ENCODE results near the gene NCAN.
"Not testable (repeated sequence)": the region's sequence is repeated elsewhere in the genome, so short reads cannot be mapped to it uniquely, and the experiment has no call there.

Gene NCAN

DNA sequence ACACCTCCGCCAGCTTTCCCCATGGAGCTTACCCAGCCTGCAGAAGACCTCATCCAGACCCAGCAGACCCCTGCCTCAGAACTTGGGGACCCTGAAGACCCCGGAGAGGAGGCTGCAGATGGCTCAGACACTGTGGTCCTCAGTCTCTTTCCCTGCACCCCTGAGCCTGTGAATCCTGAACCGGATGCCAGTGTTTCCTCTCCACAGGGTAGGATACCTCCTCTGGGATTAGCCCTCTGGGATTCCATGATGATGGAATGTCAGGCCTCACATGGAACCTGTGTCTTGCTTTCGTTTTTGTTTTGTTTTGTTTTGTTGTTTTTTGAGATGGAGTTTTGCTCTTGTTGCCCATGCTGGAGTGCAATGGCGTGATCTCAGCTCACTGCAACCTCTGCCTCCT is 17.8 kb upstream of the NCAN start:
- DNase-seq (ENCODE audit: low spot score), result no peak

DNA sequence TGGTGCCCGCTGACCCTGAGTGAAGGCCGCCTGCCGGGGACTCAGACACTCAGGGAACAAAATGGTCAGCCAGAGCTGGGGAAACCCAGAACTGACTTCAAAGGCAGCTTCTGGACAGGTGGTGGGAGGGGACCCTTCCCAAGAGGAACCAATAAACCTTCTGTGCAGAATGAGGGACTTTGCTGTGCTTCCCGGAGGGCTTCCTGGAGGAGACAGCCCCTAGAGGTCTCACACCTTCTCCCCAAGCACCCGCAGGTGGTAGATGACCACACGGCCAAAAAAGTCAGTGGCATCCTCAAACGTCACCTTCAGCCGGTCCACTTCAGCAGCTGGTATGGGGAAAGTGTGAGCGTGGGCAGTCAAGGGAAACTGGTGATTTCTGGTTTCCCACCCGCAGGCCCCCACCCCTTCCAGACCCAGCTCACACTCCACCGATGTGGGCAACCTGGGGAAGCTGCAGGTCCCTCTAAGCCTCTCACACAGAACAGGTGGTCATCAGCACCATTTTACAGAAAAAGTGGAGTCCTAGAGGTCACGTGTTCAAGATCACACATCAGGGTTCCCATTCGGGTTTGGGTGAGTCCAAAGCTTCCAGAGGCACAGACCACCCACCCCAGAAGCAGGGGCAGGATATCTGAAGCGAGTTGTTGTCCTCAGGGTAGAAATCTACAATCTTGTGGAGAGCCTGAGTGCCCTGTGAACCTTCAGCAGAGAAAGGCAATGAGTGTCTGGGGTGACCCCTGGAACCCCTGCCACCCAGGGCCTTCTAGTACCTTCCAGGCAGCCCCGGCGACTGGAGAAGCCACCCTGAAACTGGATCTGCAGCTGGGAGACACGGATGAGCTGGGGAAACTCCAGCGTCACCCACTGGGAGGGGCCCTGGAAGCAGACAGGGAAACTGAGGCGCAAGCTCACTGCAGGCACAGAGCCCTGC is 9.8 kb upstream of the NCAN start:
- DNase-seq (ENCODE audit: low spot score), result no peak

DNA sequence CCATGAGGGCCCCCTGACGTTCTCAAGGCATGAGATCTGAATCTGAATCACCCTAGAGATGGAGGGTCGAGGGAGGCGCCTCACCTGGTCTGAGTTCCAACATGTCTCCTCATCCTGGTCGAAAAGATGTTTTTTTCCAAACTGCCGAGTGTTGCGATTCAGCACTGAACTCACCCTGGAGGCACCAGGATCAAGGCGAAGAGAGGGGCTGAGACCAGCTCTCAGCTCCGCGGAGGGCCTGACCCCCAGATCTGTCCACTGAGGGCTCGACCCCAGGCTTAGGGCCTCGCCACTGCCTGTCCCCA is 9.1 kb upstream of the NCAN start:
- no peak for DNase-seq (ENCODE audit: low spot score)

DNA sequence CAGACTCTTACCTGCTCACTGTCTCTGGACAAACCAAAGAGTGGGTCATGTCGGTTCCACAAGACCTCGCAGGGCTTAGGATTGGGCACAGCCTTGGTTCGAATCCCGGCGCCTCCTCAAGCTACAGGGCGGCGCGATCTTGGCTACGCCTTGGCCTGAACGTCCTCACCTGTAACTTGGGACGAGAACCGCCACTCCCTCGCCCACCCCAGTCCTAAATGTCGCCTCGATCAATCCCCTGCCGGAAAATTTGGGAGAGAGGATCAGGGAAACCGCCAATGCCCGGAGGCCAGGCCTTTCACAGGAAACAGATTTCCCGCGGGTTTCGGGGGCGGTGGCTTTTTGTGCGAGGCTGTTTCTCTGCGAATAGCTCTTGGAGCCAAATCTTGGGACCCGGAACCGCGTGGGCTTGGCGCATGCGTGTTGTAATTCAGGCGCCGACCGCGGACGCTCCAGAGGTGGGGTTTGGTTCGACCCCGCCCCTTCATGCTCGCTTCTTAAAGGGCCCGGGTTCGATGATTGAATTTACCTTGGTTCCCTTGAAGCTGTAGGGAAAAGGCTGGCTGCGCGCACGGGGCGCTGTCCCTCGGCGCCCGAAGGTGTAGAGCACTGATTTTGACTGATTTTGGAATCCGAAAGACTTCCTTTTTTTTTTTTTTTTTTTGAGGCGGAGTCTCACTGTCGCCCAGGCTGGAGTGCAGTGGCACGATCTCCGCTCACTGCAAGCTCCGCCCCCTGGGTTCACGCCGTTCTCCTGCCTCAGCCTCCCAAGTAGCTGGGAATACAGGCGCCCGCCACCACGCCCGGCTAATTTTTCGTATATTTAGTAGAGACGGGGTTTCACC is 8.5 kb upstream of the NCAN start, which contains the start of gene NR2C2AP:
TSS of gene NR2C2AP (minus strand) at position 403 of the 845 bp plus-strand sequence. CDS start at position 49, 354 bp downstream.
- DNase-seq (ENCODE audit: low spot score), result peak; percentile 99

DNA sequence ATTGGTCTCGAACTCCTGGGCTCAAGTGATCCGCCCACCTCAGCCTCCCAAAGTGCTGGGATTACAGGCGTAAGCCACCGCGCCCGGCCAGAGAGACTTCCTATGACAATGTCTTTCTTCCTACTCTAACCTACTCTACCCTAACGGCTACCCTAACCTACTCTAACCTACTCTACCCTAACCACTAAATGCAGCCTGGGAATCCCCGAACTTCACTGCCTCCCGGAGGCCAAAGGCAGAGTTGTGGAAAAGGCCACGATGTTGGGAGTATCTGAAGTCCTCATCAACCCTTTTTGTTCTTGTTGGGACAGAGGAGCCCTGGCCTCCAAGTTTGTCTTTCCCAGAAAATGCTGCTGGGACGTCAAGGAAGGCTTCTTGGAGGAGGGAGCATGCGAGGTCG is 7.6 kb upstream of the NCAN start:
- DNase-seq (ENCODE audit: low spot score), result no peak

DNA sequence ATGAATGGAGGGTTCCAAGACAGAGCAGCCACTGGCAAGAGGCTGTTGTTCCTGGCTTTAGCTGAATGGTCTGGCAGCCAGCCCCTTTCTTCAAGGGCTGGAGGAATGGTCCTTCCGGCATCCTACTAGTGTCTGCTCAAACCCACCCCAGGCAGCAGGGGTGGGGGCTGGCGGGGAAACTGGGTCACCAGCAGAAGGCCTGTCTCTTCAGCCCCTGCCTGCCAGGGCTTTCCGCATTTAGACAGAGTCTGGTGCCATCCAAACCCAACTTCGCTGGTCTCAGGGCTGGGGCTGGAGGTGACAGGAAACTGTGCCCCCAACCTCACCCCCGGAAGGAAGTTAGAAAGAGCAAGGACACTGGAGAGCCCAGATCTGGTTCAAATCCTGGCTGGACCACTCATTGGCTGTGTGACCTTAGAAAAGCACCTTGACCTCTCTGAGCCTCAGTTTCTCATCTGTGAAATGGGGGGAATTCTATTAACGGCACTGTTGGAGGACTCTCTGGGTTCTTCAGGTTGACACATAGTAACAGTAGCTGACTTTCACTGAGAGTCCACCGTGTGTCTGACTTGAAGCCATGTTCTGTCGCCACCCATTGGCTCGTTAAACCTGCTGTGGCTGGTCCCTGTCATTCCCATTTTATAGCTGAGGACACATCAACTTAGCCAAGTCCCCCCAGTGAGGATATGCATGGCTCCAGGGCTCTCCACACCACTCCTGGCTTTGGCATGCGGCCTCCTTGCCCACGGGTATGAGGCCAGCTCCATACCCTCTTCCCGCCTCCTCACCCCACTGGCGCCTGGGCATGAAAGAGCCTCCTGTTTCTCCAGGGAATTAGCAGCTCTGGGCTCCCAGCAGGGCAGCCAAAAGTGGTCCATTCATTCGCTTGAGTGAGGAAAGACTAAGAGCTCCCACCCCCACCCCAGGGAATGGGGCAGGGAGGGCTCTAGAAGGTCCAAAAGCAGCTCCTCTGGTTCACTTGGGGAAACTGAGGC is 6.0 kb upstream of the NCAN start:
- DNase-seq (ENCODE audit: low spot score), result no peak

DNA sequence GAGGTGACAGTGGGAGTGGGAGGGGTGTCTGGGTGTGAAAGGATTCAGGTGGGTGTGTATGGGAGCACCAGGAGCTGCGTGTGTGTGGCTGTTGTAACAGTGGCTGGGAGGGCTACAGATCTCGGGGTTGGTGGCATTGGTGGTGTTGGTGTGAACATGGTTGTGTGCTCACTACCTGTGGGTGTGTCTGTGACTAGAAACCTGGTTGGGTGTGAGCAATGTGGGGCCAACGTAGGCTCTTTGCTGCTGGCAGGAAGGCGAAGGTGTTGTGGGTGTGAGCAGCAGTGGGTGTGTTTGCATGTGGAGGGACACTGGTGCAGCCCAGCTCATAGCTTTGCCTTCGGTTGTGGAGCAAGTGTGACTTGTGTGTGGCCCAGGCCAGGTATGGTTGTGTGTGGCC is 4.8 kb upstream of the NCAN start:
- no peak for DNase-seq (ENCODE audit: low spot score)

DNA sequence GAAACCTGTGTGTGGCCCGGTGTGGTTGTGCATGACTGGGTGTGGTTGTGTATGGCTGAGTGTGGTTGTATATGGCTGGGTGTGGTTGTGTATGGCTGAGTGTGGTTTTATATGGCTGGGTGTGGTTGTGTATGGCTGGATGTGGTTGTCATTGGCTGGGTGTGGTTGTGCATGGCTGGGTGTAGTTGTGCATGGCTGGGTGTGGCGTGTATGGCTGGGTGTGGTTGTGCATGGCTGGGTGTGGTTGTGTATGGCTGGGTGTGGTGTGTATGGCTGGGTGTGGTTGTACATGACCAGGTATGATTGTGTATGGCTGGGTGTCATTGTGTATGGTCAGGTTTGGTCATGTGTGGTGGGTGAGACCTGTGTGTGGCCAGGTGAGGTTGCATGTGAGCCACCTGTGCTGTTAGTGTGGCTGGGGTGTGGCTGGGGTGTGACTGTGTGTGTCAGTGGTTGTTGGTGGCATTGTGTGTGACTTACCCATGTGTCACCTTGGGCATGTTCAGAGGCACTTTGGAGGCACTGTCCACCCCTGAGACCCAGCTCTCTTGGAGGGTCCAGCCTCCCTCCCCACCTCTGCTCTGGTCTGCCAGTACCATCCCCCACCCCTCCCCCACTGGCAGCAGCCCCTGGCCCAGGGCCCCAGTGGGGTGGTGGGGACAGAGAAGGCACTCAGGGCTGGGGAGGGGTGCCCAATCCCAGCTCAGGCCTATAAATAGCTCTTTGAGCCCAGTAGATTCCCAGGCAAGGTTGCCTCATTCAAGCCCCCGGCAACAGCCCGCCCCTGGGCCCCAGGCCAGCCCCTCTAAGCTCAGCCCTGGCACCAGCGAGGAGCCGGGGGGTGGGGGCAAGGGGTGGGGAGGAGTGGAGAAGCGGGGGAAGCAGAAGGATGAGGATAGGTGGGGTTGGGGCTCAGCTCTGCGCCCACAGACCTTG is 3.9 kb upstream of the NCAN start:
- no peak for DNase-seq (ENCODE audit: low spot score)

DNA sequence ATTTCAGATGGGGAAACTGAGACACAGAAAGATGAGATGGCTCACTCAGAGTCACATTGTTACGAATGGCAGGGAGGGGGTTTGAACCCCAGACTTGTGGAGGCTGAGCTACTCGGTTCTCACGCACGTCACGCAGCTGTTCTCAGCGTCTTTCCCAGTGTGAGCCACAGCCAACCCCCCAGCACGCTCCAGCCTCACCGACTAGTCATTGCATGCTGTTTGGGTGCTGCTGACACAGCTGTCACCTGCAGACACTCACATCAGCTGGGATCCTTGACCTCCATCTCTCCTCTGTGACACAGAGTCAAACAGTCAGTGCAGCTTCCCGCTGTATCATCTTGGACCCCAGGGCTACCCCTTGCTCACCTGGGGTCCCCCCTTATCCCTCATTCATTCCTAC is 2.4 kb upstream of the NCAN start:
- DNase-seq (ENCODE audit: low spot score), result no peak

DNA sequence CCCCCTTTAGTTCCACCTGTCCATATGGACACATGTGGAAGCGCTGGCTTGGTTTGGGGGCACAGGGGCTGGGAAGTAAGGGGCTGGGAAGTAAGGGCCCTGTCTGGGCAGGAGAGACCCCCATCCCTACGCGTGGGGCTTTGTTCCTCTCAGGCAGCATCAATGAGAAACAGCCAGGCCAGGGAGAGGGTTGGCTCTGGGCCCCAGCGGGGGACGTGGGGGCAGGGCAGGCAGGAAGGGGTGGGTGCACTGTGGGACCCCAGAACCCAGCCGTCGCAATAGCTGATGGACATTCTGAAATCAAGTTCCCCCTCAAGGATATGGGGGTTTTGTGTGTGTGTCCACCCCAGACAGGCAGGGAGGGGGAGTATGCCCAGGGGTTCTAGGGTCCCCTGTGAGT is 1.2 kb downstream of the NCAN start:
- no peak for DNase-seq (ENCODE audit: low spot score)

DNA sequence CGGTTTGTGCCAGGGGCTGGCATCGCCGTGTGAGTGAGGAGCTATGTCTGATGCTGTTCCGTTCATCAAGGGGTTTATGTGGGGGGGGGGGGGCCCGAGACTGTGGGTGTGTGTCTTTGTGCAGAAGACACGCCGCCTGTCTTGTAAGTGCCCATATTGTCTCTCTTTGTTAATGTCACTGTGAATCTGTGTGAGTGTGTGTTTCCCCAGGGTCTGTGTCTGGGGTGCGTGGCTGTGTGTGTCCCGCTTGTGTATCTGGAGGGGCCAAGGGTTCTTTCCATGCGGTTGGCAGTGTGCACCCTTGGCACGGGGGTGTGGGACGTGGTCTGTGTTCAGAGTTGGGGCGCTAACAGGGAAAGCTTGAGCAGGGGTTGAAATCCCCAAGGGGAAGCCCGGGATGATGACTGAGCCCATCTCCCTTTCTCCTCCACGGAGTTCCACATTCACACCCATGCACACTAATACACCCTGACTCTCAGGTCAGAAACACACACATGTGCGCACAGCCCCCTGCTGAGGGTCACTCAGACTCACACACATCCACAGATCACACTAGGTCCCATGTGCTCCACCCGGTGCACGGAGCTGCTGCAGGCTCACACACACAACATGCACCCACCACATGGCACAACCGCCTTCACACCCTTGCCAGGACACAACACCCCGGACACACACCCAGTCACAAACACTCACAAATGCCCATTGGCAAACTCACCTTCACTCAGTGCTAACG is 1.8 kb downstream of the NCAN start:
- DNase-seq (ENCODE audit: low spot score), result no peak

DNA sequence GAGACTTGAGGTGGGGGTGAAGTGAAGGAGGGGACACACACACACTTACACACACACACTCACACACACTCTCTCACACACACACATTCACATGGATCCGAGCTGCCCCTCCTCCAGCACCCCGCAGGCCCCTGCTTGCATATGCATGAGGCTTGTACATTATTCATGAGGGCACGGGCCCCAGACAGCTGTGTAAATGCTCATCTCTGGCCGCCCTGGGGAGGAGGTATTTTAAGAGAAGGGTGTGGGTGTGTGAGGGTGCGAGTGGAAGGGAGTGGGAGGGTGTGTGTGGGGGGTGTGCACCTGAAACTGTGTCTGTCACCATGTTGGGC is 2.4 kb downstream of the NCAN start:
- no peak for DNase-seq (ENCODE audit: low spot score)

DNA sequence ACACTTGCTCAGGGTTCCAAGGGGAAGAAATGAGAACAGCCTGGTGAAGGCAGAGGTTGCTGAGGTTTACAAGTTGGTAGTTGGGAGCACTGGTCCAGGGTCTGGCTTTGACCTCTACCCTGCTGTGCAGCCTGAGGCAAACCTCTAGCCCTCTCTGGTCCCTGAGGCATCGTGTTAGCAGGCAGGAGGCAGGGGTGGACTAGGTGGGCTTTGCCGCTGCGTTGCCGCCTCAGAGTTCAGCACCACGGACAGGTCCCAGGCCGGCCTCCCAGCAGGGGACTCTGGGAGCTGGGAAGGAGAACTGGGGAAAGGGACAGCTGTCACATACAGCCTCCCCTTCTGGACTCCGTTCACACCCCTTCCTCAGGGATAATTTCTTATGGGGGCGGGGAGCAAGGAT is 3.1 kb downstream of the NCAN start:
- DNase-seq (ENCODE audit: low spot score), result peak; percentile 66

DNA sequence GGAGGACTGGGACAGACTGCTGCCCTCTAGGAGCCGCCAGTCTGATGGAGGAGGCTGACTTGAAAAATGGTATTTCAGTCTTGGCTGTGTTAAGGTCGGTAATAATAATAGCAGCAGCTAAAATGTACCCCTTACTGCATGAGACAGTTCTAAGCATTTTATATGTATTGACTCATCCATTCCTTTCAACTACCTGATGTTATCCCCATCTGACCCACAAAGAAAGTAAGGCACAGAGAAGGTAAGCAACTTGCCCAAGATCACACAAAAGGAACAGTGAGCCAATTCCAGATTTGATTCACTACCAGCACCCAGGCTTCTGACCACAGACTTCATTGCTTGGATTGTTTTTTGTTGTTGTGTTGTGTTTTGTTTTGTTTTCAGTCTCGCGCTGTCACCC is 4.0 kb downstream of the NCAN start:
- DNase-seq (ENCODE audit: low spot score), result no peak

DNA sequence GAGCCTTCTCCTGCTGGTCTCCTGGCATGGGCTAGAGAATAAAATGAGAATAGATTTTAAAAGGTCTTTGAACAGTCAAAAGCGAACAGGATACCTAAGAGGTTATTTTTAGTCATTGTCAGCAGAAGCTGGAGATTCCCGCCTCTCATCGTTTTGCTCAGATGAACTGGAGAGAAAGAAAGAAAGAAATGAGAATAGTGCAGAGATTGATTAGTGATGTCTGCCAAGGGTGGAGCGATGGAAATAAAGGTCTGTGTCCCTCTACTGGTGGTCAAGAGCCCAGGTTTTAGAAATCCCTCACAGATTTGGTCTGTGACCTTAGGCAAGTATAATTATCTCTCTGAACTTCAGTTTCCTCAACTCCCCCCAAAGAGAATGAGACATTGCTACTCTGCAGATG is 5.3 kb downstream of the NCAN start:
- no peak for DNase-seq (ENCODE audit: low spot score)

DNA sequence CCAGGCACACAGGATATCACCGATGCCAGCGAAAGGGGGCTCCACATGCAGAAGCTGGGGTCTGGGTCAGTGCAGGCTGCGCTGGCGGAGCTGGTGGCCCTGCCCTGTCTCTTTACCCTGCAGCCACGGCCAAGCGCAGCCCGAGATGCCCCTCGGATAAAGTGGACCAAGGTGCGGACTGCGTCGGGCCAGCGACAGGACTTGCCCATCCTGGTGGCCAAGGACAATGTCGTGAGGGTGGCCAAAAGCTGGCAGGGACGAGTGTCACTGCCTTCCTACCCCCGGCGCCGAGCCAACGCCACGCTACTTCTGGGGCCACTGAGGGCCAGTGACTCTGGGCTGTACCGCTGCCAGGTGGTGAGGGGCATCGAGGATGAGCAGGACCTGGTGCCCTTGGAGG is 7.2 kb downstream of the NCAN start:
- no peak for DNase-seq (ENCODE audit: low spot score)

DNA sequence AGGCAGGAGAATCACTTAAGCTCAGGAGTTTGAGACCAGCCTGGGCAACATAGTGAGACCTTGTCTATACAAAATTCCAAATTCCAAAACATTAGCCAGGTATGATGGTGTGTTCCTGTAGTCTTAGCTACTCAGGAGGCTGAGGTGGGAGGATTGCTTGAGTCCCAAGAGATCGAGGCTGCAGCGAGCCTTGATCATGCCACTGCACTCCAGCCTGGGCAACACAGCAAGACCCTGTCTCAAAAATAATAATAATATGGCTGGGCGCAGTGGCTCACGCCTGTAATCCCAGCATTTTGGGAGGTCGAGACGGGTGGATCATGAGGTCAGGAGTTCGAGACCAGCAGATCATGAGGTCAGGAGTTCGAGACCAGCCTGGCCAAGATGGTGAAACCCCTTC is 9.2 kb downstream of the NCAN start:
- not testable (repeated sequence) for DNase-seq (ENCODE audit: low spot score)

DNA sequence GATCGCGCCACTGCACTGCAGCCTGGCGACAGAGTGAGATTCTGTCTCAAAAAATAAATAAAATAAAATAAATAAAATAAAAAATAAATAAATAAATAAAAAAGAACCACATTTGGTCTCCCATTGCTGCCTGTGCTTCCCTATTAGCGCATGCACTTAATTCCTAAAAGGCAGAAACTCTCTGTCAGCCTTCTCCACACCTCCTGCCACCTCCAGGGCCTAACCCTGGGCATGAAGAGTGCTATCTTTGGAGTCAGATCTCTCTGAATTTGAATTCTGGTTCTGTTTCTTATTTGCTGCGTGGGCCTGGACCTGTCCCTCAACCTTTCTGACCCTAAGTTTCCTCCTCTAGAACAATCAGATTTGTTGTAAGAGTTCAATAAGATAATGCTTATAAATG is 11.3 kb downstream of the NCAN start:
- DNase-seq (ENCODE audit: low spot score), result no peak

DNA sequence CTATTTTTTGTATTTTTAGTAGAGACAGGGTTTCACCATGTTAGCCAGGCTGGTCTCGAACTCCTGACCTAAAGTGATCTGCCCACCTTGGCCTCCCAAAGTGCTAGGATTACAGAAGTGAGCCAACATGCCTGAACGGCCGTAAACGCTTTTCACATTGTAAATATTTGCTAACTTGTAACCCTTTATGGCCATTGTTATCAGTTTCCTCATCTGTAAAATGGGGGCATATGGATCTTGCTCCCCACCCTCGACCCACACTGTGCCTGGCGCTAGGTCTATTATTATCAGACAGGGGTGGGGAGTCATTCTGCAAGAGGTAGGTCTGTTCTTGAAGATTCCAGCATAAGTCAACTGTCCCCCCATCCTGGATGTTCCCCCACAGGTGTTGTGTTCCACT is 11.9 kb downstream of the NCAN start:
- DNase-seq (ENCODE audit: low spot score), result no peak

DNA sequence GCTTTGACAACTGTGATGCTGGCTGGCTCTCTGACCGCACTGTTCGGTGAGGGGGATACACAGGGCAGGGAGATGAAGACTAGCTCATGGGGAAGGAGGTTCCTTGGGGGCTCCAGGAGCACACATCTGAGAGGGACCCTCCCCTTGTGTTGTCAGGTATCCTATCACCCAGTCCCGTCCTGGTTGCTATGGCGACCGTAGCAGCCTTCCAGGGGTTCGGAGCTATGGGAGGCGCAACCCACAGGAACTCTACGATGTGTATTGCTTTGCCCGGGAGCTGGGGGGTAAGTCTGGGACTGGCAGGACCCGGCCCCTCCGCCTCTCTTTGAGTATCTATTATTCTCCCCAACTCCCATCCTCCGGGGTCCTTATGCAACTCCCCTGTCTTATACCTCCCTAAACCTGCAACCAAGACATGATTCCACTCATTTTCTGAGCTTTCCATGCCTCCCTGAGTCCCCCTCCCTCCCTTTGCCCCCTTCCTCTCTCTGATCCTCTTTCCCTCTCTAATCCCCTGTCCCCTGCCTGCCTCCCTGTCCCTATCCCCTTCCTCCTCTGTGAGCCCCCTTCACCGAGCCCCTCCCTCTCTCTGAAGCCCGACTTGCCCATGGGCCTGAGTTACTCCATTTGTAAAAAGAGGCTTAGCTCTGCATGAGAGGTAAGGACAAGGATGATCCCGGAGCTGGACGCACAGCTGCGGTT is 12.5 kb downstream of the NCAN start:
- no peak for DNase-seq (ENCODE audit: low spot score)

Data from GM03348 (cell line).